NCI-H2081 treated with DMSO at 0.1 percent for 48 hours (cell line): ENCODE measurements around the gene CD209.

Source experiments
- DNase-seq: peaks from one replicate; lab custom pipeline; 2025; lab: John Stamatoyannopoulos, UW

Gene CD209

GRCh38 chr19:7737215-7737614 lies 10.1 kb downstream of the CD209 start:
- no peak for DNase-seq

- DNase-seq, result no peak
These were observed 11.2 kb downstream of the CD209 start for GRCh38 chr19:7736148-7736547.

DNA sequence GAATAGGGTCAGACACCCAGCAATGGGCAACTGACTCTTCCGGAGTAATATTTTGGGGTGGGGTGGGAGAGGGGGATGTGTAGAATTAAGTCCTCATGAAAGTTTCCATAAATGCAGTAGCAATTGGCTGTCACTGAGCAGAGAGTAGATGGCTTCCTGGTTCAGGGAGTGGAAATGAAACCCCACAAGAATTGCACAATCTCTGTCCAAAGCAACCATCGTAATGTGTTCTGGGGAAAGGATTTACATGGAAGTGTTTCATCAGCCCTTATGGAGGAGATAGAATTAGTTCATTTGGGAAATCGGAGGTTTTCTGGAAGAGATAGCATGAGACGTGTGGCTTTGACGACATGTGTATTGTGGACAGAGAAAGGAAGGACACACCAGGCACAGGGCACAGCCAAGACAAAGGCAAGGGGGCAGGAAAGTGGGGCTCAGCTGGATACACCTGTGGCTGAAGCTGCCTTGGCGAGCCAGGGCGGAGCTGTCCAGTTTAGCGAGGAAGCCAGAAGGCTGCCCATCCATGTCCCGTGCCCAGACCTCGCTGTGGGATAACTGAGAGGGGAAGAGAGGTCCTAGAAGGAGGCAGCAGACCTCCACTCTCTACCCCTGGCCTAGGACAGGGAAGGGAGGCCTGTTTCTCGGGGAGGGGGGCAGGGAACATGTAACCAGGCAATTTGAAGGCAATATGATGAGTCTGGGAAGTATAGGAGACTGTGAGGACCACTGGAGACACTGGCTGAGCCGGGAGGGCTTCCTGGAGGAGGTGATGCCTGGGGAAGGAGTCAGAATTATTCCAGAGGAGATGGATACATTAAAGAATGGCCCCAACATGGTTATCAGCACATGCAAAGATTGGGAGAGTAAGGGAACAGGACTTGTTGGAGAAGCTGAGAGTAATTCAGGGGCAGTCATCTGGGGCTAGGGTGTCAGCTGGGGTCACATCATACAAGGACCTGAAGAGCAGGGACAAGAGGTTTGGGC lies 12.8 kb downstream of the CD209 start:
- no peak for DNase-seq

- no peak for DNase-seq
These were observed 14.0 kb downstream of the CD209 start for GRCh38 chr19:7733376-7733775.

GRCh38 chr19:7732045-7732444 lies 15.3 kb downstream of the CD209 start, which contains the start of gene CLEC4G:
CLEC4G (minus strand) TSS chr19:7732110; CDS start chr19:7732102, 8 bp downstream.
- DNase-seq, result no peak

GRCh38 chr19:7731615-7732014 lies 15.7 kb downstream of the CD209 start:
- DNase-seq, result no peak

GRCh38 chr19:7731218-7731595 lies 16.1 kb downstream of the CD209 start:
- no peak for DNase-seq

DNA sequence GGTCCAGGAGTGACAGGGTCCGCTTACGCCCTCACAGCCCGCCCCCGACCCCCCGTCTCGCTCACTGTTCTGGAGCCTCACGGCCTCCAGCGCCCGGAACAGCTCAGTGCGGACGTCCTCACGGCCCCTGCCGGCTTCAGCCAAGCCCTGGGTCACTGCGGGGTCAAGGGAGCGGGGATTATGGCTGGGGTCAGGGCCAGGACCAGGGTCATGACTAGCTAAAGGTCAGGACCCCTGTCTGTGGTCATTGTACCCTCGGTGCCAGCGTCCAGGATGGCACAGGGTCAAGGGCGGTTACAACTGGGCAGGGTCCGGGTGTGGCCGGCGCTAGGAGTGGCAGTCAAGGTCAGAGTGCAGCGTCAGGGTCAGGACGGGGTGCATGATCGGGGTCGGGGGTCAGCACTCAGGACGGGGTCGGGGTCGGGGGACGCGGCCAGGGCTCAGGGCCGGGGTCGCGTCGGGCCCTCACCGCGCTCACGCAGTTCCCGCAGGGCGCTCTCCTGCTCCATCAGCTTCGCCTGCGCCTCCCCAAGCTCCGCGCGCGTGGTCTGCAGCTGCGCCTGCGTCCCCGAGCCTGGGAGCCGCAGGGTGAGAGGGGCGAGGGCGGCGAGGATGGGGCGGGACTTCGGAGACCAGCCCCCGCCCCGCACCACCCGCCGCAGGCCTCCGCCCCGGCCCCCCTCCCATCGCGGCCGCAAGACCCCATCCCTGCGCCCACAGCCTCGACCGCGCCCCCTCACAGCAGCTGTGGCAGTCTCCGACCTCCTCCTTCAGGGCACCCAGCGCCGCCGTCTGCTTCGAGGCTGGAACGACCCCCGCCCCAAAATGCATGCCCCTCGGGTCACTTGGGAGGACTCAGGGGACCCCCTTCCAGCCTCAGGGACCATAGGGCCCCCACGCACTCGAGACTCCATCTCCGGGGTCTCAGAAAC lies 16.8 kb downstream of the CD209 start:
- no peak for DNase-seq

DNA sequence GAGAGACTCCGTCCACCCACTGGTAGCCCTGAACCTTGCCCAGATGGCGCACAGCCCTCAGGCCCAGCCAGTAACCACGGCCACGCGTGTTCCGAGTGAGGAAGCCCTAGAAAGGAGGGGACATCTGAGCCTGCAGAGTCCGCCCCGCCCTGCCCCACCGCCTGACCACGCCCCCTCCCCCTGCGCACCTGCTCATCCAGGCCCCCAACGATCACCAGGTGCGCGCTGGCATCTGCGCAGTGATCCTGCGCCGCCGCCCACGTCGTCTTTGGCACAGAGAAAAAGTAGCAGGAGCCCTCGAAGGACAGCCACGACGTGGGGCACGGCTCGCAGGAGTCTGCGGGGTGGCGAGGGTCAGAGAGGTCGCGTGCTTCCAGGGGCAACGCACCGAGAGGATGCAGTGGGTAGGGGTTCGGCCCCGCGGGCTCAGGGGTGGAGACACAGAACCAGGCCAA lies 17.5 kb downstream of the CD209 start:
- DNase-seq, result no peak

DNA sequence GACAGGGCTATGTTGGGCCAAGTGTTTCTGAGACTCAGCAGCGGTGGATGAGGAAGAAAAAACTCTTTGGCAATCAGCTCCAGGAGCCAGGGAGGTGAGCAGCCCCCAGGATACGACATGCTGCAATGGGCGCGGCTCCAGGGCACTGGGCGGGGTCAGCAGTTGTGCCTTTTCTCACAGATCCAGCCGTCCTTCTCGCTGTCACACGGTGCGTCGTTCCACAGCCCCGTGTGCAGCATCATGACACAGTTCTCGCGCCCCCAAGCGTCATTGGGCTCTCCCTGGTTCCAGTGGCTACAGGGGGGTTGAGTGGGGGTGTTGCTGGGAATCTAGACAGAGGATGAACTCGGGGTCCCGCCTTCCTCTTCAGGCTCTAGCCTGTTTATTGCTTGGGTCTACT lies 18.1 kb downstream of the CD209 start:
- no peak for DNase-seq

DNA sequence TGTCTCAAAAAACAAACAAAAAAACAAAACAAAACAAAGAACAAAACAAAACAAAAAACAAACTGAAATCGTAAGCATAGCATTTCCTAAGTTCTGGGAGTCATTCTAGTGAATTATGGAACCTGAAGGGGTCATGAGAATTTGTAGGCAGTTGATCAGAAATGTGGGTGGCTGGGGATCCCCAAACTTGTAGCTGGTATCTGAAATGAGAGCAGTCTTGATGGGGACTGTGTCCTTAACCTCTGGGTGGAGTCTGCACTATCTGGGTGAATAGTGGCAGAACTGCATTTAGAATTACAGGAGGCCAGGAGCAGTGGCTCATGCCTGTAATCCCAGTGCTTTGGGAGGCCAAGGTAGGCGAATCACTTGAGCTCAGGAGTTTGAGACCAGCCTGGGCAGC lies 21.5 kb downstream of the CD209 start:
- DNase-seq, result no peak

DNA sequence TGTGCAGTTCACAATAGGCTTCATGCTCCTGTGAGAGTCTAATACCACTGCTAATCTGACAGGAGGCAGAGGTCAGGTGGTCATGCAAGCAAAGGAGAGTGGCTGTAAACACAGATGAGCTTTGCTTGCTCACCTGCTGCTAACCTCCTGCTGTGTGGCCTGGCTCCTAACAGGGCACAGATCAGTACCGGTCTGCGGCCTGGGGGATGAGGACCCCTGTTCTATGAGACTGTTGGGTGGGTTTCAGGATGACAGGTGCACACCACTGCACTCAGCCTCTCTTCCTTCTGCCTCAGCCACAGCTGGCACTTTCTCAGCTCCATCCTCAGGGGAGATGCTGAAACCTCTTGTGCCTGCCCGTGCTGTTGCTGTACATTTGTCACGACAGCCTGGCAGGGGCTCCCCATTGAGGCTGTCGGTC lies 25.1 kb downstream of the CD209 start:
- no peak for DNase-seq

DNA sequence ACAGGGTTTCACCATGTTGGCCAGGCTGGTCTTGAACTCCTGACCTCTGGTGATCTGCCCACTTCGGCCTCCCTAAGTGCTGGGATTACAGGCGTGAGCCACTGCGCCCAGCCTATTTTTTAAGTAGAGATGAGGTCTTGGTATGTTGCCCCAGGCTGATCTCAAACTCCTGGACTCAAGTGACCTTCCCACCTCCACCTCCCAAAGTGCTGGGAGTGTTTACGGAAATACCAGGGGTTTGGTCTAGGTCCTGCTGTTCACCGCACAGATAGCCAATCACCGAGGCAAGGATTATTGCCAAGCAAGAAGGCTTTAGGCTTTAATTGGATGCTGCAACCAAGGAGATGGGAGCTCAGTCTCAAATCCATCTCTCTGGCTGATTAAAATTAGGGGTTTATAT lies 27.0 kb downstream of the CD209 start:
- DNase-seq, result no peak

- no peak for DNase-seq
These were observed 28.7 kb downstream of the CD209 start for GRCh38 chr19:7718668-7719067.

GRCh38 chr19:7716762-7717161 lies 30.6 kb downstream of the CD209 start:
- DNase-seq, result no peak

- no peak for DNase-seq
These were observed 31.7 kb downstream of the CD209 start for GRCh38 chr19:7715671-7716070.

- DNase-seq, result no peak
These were observed 36.7 kb downstream of the CD209 start for GRCh38 chr19:7710616-7711015.

DNA sequence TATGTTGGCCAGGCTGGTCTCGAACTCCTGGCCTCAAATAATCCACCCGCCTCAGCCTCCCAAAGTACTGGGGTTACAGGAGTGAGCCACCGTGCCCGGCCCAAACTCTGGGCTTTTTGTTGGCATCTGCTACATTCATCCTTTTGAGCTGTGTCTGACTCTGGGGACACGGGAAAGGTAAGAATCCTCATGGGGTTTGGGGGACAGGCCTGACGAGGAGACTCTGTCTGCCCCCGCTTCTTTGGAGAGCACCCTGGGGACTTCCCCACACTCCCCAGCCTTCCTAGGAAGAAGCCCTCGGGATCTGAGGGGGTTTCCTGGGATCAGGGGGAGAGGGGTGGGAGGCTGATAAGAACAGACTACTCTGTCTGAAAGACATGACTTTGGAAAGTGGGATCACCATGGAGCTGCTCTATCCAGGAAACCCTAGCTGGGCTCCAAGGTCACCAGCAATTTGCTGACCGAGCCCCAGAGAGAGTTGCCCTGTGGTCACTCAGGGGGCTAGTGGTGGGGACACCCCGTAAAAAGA lies 37.3 kb downstream of the CD209 start:
- DNase-seq, result no peak

GRCh38 chr19:7706955-7707456 lies 40.3 kb downstream of the CD209 start:
- DNase-seq, result no peak

GRCh38 chr19:7706188-7706954 lies 41.0 kb downstream of the CD209 start:
- DNase-seq, result no peak
